HL-60 (cell line): Measurements from ENCODE around the gene FAH.

Experiments used
- CTCF ChIP-seq: IDR thresholded peaks from one replicate; pipeline ENCODE4 v1.5.1; 2011; ENCODE audit warnings: low read length, control low read depth, inconsistent platforms; ENCODE audit not compliant: insufficient read depth
- GABPA ChIP-seq: IDR thresholded peaks from 2 replicates; pipeline ENCODE4 v1.6.1; 2012; ENCODE audit warnings: low read depth
- POLR2AphosphoS5 ChIP-seq: IDR thresholded peaks from 2 replicates; pipeline ENCODE4 v1.6.1; 2012; ENCODE audit warnings: low read depth
- TF ChIP-seq, protein P1 (sequence below): IDR thresholded peaks from 2 replicates; pipeline ENCODE4 v1.6.1; 2012; ENCODE audit warnings: low read depth; ENCODE audit not compliant: insufficient replicate concordance

- TF ChIP-seq GABPA = no peak
- TF ChIP-seq, protein P1, sequence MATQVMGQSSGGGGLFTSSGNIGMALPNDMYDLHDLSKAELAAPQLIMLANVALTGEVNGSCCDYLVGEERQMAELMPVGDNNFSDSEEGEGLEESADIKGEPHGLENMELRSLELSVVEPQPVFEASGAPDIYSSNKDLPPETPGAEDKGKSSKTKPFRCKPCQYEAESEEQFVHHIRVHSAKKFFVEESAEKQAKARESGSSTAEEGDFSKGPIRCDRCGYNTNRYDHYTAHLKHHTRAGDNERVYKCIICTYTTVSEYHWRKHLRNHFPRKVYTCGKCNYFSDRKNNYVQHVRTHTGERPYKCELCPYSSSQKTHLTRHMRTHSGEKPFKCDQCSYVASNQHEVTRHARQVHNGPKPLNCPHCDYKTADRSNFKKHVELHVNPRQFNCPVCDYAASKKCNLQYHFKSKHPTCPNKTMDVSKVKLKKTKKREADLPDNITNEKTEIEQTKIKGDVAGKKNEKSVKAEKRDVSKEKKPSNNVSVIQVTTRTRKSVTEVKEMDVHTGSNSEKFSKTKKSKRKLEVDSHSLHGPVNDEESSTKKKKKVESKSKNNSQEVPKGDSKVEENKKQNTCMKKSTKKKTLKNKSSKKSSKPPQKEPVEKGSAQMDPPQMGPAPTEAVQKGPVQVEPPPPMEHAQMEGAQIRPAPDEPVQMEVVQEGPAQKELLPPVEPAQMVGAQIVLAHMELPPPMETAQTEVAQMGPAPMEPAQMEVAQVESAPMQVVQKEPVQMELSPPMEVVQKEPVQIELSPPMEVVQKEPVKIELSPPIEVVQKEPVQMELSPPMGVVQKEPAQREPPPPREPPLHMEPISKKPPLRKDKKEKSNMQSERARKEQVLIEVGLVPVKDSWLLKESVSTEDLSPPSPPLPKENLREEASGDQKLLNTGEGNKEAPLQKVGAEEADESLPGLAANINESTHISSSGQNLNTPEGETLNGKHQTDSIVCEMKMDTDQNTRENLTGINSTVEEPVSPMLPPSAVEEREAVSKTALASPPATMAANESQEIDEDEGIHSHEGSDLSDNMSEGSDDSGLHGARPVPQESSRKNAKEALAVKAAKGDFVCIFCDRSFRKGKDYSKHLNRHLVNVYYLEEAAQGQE = no peak
- TF ChIP-seq CTCF = no peak
- TF ChIP-seq POLR2AphosphoS5 = no peak
Observed at GRCh38 chr15:80156176-80156720, 3.4 kb downstream of the FAH start.
